ENCODE measurements around the gene NHP2. TPM values are rescaled to one million over a fixed set of nuclear protein-coding genes. Genes with fewer than 3 reads are reported as not detected.

Gene NHP2
- total RNA-seq, 2 donors from 2014 or later: 270 to 284 TPM

GRCh38 chr5:178187014-178187413 is 33.3 kb upstream of the NHP2 start, which contains the start of gene GMCL2:
GMCL2 (minus strand) TSS chr5:178187371; CDS start chr5:178187299, 72 bp downstream.
- no peak for DNase-seq (ENCODE audit: low spot score)
- 70% methylated on average over 27 of the region's 27 CpGs for WGBS
- Histone ChIP-seq H3K27ac (no peak within 1 kb of the TSS), H3K27me3 (replicated peaks; ENCODE audit: insufficient read depth) (no peaks in the 10 kb centered on the region), H3K9me3 (no peaks in the 10 kb centered on the region), H3K36me3 (no peaks in the 10 kb centered on the region), H3K4me3 (no peak within 1 kb of the TSS), H3K4me1 (replicated peaks) (no peaks in the 10 kb centered on the region)
- TF ChIP-seq POLR2A (IDR thresholded peaks at IDR 0.05) (no peak), POLR2AphosphoS5 (IDR thresholded peaks at IDR 0.05) (no peak)
- TF ChIP-seq, protein P1, sequence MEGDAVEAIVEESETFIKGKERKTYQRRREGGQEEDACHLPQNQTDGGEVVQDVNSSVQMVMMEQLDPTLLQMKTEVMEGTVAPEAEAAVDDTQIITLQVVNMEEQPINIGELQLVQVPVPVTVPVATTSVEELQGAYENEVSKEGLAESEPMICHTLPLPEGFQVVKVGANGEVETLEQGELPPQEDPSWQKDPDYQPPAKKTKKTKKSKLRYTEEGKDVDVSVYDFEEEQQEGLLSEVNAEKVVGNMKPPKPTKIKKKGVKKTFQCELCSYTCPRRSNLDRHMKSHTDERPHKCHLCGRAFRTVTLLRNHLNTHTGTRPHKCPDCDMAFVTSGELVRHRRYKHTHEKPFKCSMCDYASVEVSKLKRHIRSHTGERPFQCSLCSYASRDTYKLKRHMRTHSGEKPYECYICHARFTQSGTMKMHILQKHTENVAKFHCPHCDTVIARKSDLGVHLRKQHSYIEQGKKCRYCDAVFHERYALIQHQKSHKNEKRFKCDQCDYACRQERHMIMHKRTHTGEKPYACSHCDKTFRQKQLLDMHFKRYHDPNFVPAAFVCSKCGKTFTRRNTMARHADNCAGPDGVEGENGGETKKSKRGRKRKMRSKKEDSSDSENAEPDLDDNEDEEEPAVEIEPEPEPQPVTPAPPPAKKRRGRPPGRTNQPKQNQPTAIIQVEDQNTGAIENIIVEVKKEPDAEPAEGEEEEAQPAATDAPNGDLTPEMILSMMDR (IDR thresholded peaks at IDR 0.05): no peak
- intact Hi-C loops (cut with DNase I): no loop called here

DNA sequence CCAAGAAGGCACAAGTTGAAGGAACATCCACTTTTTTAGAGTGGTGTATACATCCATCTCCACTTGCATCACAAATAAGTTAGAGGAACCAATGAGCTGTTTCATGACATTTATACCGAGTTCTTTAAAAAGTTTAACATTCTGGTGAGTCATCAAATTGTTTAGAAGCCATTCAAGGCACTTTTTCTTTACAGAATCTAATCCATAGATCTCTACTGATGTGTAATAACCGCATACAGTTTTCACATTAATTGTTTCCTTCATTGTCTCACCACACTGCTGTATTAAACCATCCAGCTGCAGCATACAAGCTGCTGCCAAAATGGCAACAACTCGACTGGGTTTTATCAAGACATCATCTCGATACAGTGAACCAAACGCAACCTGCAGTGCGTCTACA is 32.7 kb upstream of the NHP2 start:
- H3K27ac ChIP-seq: no peak overlapping the region
- no peaks in the 10 kb centered on the region for H3K9me3 ChIP-seq
- no peaks in the 10 kb centered on the region for H3K4me1 ChIP-seq (replicated peaks)
- DNase-seq (ENCODE audit: low spot score): no peak
- no peaks in the 10 kb centered on the region for H3K36me3 ChIP-seq
- intact Hi-C loops (cut with DNase I): no loop called here
- WGBS: 29% methylated on average over 6 of the region's 6 CpGs
- no peak overlapping the region for H3K4me3 ChIP-seq
- no peak for TF ChIP-seq POLR2AphosphoS5 (IDR thresholded peaks at IDR 0.05)
- TF ChIP-seq, protein P1 (IDR thresholded peaks at IDR 0.05): no peak
- no peak for TF ChIP-seq POLR2A (IDR thresholded peaks at IDR 0.05)
- no peaks in the 10 kb centered on the region for H3K27me3 ChIP-seq (replicated peaks; ENCODE audit: insufficient read depth)

- TF ChIP-seq POLR2AphosphoS5 (IDR thresholded peaks at IDR 0.05) (no peak), POLR2A (IDR thresholded peaks at IDR 0.05) (no peak)
- TF ChIP-seq, protein P1 (IDR thresholded peaks at IDR 0.05): no peak
- H3K4me3 ChIP-seq: no peak overlapping the region
- 22% methylated on average over 4 of the region's 4 CpGs for WGBS
- intact Hi-C loops (cut with DNase I): no loop called here
- no peak for DNase-seq (ENCODE audit: low spot score)
- no peaks in the 10 kb centered on the region for H3K9me3 ChIP-seq
- H3K27me3 ChIP-seq (replicated peaks; ENCODE audit: insufficient read depth): no peaks in the 10 kb centered on the region
- H3K27ac ChIP-seq: no peak overlapping the region
- no peaks in the 10 kb centered on the region for H3K36me3 ChIP-seq
- no peaks in the 10 kb centered on the region for H3K4me1 ChIP-seq (replicated peaks)
Measured at GRCh38 chr5:178182158-178182876, 28.6 kb upstream of the NHP2 start.

DNA sequence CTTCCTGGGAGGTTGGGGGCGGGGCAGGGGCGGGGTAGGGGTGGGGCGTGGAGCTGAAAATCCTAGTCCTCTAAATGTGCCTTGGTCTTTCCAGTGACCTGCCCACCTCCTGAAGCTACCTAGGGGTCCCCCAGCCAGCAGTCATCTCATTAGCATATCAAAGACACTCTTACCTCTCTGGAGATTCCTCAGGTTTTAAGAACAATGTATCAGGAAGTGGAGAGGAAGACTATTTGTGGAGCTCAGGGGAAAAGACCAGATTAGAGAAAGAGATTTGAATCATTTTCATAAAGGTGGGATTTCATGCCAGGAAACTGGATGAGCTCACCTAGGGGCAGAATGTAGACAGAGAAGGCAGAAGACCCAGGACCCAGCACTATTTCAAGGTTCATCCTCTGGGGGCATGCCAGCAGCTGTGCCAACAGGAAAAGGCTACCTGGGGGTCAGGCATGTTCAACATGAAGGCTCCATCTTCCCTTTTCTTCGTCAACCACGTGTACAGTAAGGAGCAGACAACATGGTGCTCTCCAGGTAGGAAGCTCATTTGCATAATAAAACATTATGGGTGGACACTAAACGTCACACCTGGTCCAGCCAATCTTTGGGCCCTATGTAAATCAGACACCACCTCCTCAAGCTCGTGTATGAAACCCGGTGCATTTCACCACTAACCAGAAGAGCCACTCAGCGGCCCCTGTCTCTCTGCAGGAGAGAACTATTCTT is 26.6 kb upstream of the NHP2 start:
- intact Hi-C loops (cut with DNase I): no loop called here
- no peak overlapping the region for H3K4me3 ChIP-seq
- no peaks in the 10 kb centered on the region for H3K36me3 ChIP-seq
- TF ChIP-seq, protein P1 (IDR thresholded peaks at IDR 0.05): no peak
- no peak for TF ChIP-seq POLR2A (IDR thresholded peaks at IDR 0.05)
- TF ChIP-seq POLR2AphosphoS5 (IDR thresholded peaks at IDR 0.05): no peak
- no peaks in the 10 kb centered on the region for H3K27me3 ChIP-seq (replicated peaks; ENCODE audit: insufficient read depth)
- 38% methylated on average over 9 of the region's 9 CpGs for WGBS
- H3K9me3 ChIP-seq: no peaks in the 10 kb centered on the region
- no peak for DNase-seq (ENCODE audit: low spot score)
- no peaks in the 10 kb centered on the region for H3K4me1 ChIP-seq (replicated peaks)
- H3K27ac ChIP-seq: no peak overlapping the region
